HG03097 (cell line): ENCODE measurements around the gene BLVRB.
"Not testable (repeated sequence)": the region's sequence is repeated elsewhere in the genome, so short reads cannot be mapped to it uniquely, and the experiment has no call there.

Experiments
- ATAC-seq: cut with Tn5 transposase; IDR thresholded peaks from one replicate; pipeline ENCODE4 v1.9.1; 2021; ENCODE audit not compliant: unreplicated experiment, low FRiP score

The BLVRB gene

GRCh38 chr19:40465557-40466218, at the start of gene BLVRB:
Gene BLVRB, minus strand, starts transcription at chr19:40465745. Its CDS starts 57 bp downstream, at chr19:40465688.
- peak; percentile 82 for ATAC-seq

GRCh38 chr19:40513741-40514315, 48.3 kb upstream of the BLVRB start:
- no peak for ATAC-seq

GRCh38 chr19:40513345-40513678, 47.8 kb upstream of the BLVRB start:
- ATAC-seq, result no peak

- ATAC-seq, result no peak
Measured at GRCh38 chr19:40512473-40513344, 47.2 kb upstream of the BLVRB start.

GRCh38 chr19:40512110-40512472, 46.5 kb upstream of the BLVRB start:
- no peak for ATAC-seq

- no peak for ATAC-seq
Measured at GRCh38 chr19:40511487-40511886, 45.9 kb upstream of the BLVRB start.

GRCh38 chr19:40510526-40511115, 45.1 kb upstream of the BLVRB start:
- no peak for ATAC-seq

- ATAC-seq, result no peak
Measured at GRCh38 chr19:40508739-40509260, 43.3 kb upstream of the BLVRB start.

GRCh38 chr19:40507892-40508291, 42.3 kb upstream of the BLVRB start:
- ATAC-seq, result no peak

- no peak for ATAC-seq
Measured at GRCh38 chr19:40506099-40506498, 40.6 kb upstream of the BLVRB start.

GRCh38 chr19:40503320-40503695, 37.8 kb upstream of the BLVRB start:
- no peak for ATAC-seq

- ATAC-seq, result no peak
Measured at GRCh38 chr19:40502647-40503319, 37.2 kb upstream of the BLVRB start.

- no peak for ATAC-seq
Measured at GRCh38 chr19:40502081-40502480, 36.5 kb upstream of the BLVRB start.

GRCh38 chr19:40501599-40501998, 36.1 kb upstream of the BLVRB start:
- no peak for ATAC-seq

- not testable (repeated sequence) for ATAC-seq
Measured at GRCh38 chr19:40500678-40501530, 35.4 kb upstream of the BLVRB start.

- ATAC-seq, result no peak
Measured at GRCh38 chr19:40499320-40499719, 33.8 kb upstream of the BLVRB start.

- no peak for ATAC-seq
Measured at GRCh38 chr19:40497214-40497613, 31.7 kb upstream of the BLVRB start.

- no peak for ATAC-seq
Measured at GRCh38 chr19:40494191-40494838, 28.8 kb upstream of the BLVRB start.

GRCh38 chr19:40493778-40494177, 28.2 kb upstream of the BLVRB start:
- ATAC-seq, result no peak
